GM18507 (cell line): Measurements from ENCODE around the gene CAMK2D.
"Not testable (repeated sequence)": the region's sequence is repeated elsewhere in the genome, so short reads cannot be mapped to it uniquely, and the experiment has no call there.

Experiments
- DNase-seq: peaks from one replicate; pipeline ENCODE4 v3.0.0; 2011; ENCODE audit warnings: low read depth; ENCODE audit not compliant: insufficient read length; ENCODE audit errors: extremely low spot score
- FAIRE-seq: peaks from 2 replicates; lab custom pipeline; 2011; peaks lifted over from hg19 to GRCh38; lab: Jason Lieb, UNC

CAMK2D gene

DNA sequence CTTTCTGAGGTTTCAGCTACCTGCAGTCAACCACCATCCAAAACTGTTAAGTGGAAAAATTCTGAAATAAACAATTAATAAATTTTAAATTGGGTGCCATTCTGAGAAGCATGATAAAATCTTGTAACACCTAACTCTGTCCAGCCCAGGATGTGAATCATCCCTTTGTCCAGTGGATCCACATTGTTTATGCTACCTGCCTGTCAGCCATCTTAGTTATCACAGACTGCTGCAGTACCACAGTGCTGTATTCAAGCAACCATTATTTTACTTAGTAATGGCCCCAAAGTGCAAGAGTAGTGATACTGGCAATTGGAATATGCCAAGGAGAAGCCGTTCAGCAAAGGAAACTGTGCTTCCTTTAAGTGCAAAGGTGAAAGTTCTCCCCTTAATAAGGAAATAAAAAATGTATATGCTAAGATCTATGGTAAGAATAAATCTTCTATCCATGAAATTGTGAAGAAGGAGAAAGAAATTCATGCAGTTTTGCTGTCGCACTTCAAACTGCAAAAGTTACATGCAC, 20.6 kb downstream of the CAMK2D start:
- DNase-seq (no peak), FAIRE-seq (peak; percentile 36)

DNA sequence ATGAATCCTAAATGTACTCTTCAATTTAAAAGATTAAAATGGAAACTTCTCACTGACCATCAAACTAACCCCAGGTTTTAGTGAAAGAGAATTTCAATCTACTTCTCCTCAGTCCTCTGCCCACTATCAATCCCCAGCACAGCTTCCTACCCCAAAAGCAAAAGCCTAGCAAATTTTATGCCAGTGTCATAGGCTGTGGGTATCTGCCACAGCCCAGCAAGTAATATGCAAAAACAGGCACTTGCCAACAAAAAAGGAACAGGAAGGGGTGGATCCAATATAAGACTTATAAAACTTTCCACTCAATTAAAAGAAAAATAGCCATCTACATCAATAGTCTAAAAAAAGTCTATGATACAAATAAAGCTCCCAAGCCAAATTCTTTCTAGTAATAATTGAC, 22.3 kb downstream of the CAMK2D start:
- DNase-seq = no peak
- no peak for FAIRE-seq

DNA sequence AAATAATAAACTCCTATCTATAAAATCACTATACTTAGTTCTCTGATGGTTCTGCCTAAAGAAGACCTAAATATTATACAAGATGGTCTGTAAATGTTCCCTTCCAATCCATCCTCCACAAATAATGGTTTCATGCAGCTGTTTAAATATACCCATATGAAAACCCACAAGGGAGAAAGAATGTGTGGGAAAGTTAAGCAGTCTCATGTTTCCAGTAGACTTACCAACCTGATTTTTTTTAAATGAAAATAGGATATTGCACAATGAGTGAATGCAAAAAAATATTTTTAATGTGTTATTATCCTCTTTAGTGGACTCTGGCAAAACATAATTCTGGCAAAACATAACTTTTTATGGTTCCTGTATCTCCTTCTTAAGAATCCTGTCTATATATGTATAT, 23.3 kb downstream of the CAMK2D start:
- FAIRE-seq (no peak), DNase-seq (no peak)

DNA sequence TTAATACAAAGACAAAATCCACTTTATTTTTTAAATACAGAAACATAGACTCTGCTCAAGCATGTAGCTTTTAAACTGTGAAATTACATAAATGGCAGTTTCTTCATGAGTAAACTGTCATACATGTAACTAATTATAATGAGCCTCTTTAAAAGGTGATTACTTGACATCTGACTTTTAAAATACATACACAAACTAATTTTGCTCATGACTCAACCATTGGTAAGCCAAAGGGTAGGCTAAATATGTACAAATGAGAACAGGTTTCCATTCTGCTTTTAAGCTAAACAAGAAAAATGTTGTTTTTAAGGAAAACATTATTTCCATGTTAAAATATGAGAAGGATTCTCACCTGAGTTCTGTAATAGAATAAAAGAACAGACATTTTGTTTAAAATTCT, 27.9 kb downstream of the CAMK2D start:
- DNase-seq = no peak
- peak; percentile 67 for FAIRE-seq

DNA sequence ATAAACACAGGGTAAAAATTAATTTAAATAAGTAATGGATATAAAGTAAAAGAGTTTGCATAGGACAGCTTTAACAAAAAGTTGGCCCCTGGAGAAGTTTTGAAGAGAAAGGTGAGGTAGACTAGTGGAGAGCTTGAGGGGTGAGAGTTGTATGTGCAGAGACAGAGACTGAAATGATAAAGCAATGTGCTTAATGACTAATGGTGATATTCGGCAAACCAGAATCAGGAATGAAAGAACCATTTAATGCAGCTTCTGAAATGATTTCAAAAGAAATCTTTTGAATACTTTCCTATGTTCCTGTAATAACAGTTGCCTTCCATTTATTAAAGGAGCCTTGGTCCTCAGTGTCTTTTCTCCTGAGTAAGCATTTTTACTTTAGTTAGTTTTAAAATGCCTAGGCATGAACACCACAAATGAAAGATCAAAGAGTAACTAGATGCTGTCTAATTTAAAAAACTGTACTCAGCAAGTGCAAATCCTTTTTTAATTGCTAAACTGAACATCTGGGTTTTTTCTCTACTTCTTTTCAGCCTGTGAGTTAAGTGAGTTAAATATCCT, 28.5 kb downstream of the CAMK2D start:
- FAIRE-seq (peak; percentile 61), DNase-seq (no peak)

DNA sequence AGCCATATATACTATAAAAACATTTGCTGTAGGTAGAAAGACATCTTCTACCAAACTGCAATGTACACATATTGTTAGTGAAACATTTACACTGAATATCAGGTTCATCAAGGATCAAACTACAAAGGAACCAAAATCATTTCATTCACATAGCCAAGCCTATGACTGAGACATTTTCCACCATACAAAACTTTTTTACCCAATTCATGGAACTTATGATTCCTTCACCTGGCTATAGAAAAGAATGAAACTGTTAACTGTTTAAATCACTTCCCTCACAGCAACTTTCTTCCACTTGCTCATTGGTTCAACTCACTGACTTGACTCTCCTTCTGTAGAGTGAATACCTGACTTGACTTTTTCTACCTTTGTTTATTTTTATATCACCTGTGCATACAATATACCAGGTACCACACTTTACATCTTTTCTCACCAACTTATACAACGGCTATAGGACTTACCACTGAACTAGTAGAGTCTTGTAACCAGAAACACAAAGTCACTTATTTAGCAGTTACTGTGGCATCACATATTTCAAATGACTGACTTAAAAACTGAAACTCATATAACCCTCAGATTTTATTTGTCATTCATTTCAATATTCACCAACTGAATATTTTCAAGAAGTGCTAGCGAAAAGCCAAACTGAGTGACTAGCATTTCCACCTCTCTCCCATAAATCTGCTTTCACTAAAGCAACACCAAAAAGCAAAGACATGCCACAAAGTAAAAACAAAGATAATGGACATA, 30.9 kb downstream of the CAMK2D start:
- no peak for DNase-seq
- FAIRE-seq = no peak

DNA sequence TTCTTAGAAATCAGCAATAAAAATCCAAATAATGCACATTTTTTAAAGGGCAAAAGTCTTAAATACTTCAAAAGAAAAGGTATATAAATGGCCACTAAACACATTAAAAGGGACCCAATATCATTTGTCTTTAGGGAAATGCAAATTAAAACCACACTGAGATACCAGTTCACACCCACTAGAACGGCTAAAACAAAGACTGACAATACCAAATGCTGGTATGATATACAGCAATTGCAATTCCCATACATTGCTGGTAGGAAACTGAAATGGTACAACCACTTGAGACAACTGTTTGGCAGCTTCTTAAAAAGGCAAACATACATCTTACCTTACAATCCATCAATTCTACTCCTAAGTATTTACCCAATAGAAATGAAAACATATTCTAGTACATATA, 33.7 kb downstream of the CAMK2D start:
- peak; percentile 55 for FAIRE-seq
- DNase-seq = no peak

DNA sequence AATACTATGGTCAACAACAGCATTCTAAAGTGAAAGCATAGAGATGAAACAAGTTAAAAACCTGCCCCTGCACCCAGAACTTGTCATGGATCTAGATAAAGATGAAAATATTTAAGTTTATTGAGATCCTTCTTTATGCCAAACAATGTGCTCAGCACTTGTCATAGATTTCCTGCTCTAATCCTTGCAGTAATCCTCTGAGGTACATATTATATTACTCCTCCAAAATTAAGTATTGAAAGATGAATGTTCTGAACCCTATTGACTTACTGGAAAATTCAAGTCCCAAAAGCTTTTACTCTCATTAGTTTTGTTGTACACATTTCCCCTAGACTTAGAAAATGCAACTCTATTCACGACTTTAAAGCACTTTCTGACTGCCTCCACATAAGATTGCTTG, 35.6 kb downstream of the CAMK2D start:
- no peak for DNase-seq
- FAIRE-seq = no peak

DNA sequence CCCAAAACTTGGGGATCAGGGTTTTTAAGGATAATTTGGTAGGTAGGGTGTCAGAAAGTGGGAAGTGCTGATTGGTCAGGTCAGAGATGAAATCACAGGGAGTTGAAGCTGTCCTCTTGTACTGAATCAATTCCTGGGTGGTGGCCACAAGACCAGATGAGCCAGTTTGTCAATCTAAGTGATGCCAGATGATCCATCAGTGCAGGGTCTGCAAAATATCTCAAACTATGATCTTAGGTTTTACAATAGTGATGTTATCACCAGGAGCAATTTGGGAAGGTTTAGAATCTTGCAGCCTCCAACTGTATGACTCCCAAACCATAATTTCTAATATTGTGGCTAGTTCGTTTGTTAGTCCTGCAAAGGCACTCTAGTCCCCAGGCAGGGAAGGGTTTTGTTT, 43.3 kb downstream of the CAMK2D start:
- peak; percentile 73 for FAIRE-seq
- no peak for DNase-seq

DNA sequence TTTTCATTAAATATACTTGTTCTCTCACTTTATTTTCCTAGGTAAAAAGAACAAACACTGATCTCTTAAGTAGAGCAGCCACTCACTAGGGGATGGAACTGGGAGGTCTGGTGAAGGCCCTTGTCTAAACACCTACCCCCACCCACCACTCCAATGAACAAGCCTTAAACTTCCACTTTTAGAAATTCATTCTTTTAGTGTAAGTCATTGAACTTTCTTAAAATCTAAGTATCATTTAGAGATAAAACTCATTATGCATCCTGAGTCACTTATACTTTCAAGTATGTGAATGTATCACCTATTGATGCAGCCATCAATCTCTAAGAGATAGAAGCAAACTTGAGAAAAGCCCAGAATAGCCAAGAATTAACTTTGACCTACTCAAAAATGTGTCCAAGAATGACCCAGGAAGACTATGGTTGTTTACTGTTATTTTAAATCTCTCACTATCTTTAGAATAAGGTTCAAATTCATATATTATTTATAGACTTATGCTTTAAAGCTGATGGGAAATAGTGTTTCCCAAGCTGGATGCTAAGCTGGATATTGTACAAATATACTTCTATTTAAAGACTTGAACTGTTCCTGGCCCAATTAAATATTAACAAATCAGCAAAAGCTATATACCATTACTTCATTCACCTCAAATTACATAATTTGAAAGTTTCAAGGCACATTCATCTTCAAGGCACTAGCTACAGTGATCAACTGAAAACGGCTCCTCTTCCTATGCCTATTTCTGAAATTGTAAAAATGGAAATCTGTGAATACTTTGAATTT, 49.5 kb downstream of the CAMK2D start:
- FAIRE-seq (no peak), DNase-seq (no peak)

DNA sequence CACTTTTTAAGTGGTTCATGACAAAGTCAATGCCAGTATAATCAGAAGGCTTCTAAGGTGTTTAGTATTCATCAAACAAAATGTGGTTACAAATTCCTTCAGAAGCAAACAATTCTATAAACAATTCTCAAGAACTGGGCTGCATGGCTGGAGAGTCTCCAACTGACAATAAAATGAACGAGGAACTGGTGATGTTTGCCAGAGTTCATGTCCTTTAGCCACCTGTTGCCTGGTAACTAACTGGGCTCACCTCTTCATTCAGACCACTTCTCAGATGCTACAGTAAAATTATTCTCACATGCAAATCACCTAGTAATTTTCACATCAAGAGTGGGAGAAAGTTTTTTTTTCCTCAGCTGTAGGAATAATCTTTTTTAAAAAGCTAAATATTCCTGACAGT, 53.3 kb downstream of the CAMK2D start:
- peak; percentile 50 for FAIRE-seq
- no peak for DNase-seq

DNA sequence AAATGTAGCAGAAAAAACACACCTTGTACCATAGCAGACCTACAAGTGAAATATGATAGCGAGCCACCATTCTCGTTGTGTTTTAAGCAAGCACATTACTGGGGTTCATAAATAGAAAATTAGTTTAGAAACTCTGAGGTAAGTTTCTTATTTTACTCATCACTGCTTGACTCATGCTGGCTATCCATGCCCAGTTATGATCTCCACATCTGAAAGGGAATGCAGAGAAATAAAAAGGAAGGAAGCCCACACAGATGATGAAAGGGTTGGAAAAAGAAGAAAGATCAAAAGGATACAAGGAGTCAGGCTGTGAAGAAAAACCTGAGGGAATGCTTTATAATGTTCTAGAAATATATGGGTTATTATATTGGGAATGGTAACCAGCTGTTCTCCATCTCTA, 54.5 kb downstream of the CAMK2D start:
- FAIRE-seq = no peak
- DNase-seq = no peak

DNA sequence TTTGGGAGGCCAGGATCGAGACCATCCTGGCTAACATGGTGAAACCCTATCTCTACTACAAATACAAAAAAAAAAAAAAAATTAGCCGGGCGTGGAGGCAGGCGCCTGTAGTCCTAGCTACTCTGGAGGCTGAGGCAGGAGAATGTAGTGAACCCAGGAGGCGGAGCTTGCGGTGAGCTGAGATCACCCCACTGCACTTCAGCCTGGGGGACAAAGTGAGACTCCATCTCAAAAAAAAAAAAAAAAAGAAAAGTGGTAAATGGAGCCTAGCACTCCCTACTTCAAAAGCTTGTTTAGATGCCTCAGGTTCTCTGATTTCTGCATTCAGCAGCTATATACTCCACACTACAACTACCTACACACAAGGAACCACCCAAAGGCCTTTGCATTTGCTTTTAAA, 56.4 kb downstream of the CAMK2D start:
- not testable (repeated sequence) for FAIRE-seq, DNase-seq

DNA sequence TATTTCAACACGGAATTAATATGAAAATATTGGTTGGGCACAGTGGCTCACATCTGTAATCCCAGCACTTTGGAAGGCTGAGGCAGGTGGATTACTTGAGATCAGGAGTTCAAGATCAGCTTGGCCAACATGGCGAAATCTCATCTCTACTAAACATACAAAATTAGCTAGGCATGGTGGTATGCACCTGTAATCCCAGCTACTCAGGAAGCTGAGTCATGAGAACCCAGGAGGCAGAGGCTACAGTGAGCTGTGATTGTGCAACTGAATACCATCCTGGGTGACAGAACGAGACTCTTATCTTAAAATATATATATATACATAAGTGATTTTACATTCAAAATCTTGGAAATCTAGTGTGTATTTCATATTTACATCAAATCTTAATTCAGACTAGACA, 58.9 kb downstream of the CAMK2D start:
- DNase-seq, FAIRE-seq: not testable (repeated sequence)

DNA sequence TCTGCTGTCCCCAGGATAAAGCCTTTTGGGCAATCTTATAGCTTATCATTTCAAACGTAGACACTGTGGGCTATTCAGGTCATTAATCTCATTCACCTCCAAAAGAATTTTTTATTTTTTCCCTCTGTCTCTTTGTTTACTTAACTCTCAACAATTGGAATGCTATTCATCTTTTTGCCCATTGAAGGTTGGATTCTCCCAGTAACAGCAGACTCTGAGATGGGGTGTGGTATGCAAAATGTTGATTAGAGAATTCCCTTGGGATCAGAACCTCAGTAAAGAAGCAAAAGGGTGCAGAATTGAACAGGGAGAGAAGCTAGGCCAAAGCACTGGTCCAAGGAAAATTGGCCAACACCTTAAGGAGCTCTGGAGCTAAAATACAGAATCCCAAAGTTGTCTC, 60.4 kb downstream of the CAMK2D start:
- FAIRE-seq (no peak), DNase-seq (no peak)

DNA sequence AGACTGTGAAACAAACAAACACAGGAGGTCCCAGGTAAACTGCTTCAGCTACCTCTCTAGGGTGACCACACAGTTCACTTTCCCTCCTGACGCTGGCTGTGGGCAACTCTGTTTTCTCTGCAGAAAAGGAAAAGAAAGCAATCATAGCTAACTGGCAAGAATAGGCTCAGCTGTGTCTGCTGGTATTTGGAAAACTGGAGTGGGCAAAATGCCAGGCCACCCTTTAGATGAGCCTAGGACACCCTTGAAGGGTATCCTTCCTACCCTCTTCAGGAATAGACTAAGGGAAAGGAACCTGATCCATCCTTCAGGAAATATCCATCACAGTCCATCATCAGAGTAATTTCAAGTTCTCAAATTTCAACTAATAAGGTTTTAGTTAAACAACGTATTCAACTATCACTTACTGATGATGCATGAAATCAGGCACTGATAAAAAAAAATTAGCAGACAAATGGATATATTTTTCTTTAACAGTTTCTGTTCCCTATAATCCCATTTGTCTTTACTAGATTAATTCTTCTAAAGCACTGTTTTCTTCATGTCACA, 60.9 kb downstream of the CAMK2D start:
- FAIRE-seq (no peak), DNase-seq (no peak)

DNA sequence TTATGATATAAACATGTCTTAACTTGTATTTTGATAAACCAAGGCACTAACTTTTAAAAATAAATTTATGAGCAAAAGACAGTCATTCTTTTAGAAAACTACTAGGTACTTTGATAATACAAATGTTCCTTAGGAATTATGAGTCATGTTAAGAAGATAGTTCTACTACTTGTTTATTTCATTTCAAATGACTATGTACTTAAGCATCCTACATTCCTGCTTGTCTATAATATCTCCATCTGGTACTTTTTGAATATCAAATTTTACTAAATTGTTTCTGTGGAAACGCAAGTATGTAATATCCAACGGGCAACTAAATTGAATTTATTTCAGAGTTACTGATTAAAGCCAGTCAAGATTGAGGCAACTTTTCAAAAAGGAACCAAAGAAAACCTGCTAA, 61.8 kb downstream of the CAMK2D start:
- no peak for FAIRE-seq
- no peak for DNase-seq

DNA sequence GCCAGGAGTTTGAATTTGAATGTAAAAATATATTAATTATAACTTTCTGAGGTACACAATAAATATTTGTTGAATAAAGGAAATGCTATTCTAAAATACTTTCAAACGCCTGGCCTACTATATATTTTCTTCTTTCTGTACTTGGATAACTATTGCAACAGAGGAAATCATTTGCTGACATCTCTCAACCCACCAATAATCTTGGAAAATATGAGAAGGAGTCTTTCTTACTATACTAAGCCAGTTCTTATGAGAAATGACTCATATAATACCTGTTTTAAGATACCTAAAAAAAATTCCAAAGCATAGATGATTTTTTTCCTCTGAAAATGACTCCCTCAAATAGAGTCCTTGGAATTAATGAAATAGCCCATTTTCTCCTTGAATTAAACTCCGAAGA, 64.1 kb downstream of the CAMK2D start:
- FAIRE-seq = no peak
- no peak for DNase-seq

DNA sequence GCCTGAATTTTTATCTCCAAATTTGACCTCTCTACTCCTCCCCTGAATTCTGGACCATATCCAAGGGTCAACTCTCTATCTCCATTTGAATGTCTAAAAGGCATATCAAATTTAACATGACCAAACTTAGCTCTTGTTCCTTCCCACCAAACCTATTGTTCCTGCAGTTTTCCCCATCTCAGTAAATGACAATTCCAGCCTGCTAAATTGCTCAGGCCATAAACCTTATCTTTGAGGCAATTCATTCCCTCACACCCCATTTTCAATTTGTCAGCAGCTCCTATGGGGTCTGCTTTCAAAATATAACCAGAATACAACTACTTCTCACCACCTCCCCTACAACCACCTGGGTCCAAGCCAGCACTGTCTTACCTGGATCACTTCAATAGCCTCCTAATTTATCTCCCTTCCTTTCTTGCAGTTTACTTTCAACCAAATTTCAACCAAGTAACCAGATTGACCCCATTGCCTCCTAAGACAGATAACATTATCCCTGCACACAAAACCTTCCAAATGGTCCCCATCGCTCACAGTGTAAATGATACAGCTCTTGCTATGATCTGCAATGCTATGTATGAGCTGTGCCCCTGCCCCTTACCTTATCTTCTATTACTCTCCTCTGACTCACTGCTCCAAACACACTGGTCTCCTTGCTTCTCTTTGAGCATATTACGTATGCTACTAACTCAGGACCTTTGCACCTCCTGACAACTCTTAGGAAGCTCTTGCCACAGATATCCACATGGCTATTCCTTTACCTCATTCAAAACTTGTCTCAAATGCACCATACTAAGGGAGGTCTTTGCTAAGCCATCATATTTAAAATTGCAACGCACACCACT, 66.0 kb downstream of the CAMK2D start:
- no peak for FAIRE-seq
- no peak for DNase-seq
